ENCODE measurements around the gene SRP14. TPM values are rescaled to one million over a fixed set of nuclear protein-coding genes. Genes with fewer than 3 reads are reported as not detected.
A peak's percentile ranks its signal among the peaks of the same experiment; 100 is the strongest.

Gene SRP14
- total RNA-seq, 1 experiment from 2014 or later: 232 TPM

- Histone ChIP-seq H3K4me3 (ENCODE audit: low read length) (no peak overlapping the region), H3K79me2 (ENCODE audit: low read length) (no peaks in the 10 kb centered on the region), H3K9me3 (ENCODE audit: low read length) (no peaks in the 10 kb centered on the region), H2AFZ (ENCODE audit: low read length) (no peak overlapping the region), H3K27me3 (ENCODE audit: low read length) (no peaks in the 10 kb centered on the region), H3K36me3 (ENCODE audit: insufficient read depth, low read length) (no peaks in the 10 kb centered on the region), H4K20me1 (ENCODE audit: insufficient read depth, low read depth, low read length) (no peaks in the 10 kb centered on the region), H3K4me1 (ENCODE audit: low read length) (peaks cover 11% of the 10 kb centered on the region), H3K4me2 (ENCODE audit: low read depth, low read length, poor library complexity, severe bottlenecking) (no peak overlapping the region), H3K27ac (ENCODE audit: low read length) (no peak overlapping the region), H3K9me2 (replicated peaks; ENCODE audit: insufficient read depth, low read length) (no peaks in the 10 kb centered on the region), H3K9ac (ENCODE audit: low read length) (no peak overlapping the region)
- no peak for DNase-seq
These were observed 31.7 kb upstream of the SRP14 start for GRCh38 chr15:40070608-40071218.

- no peak for DNase-seq
- H2AFZ ChIP-seq (ENCODE audit: low read length): no peak overlapping the region
- H3K4me1 ChIP-seq (ENCODE audit: low read length): peaks cover 11% of the 10 kb centered on the region
- H3K9ac ChIP-seq (ENCODE audit: low read length): no peak overlapping the region
- H3K79me2 ChIP-seq (ENCODE audit: low read length): no peaks in the 10 kb centered on the region
- no peak overlapping the region for H3K4me3 ChIP-seq (ENCODE audit: low read length)
- no peaks in the 10 kb centered on the region for H3K9me3 ChIP-seq (ENCODE audit: low read length)
- no peaks in the 10 kb centered on the region for H3K36me3 ChIP-seq (ENCODE audit: insufficient read depth, low read length)
- H3K4me2 ChIP-seq (ENCODE audit: low read depth, low read length, poor library complexity, severe bottlenecking): no peak overlapping the region
- H3K27me3 ChIP-seq (ENCODE audit: low read length): no peaks in the 10 kb centered on the region
- no peaks in the 10 kb centered on the region for H3K9me2 ChIP-seq (replicated peaks; ENCODE audit: insufficient read depth, low read length)
- H3K27ac ChIP-seq (ENCODE audit: low read length): no peak overlapping the region
- H4K20me1 ChIP-seq (ENCODE audit: insufficient read depth, low read depth, low read length): no peaks in the 10 kb centered on the region
These were observed 31.2 kb upstream of the SRP14 start for GRCh38 chr15:40070166-40070557.

GRCh38 chr15:40069178-40070165 lies 30.5 kb upstream of the SRP14 start:
- no peaks in the 10 kb centered on the region for H3K27me3 ChIP-seq (ENCODE audit: low read length)
- no peaks in the 10 kb centered on the region for H3K9me3 ChIP-seq (ENCODE audit: low read length)
- H2AFZ ChIP-seq (ENCODE audit: low read length): no peak overlapping the region
- H4K20me1 ChIP-seq (ENCODE audit: insufficient read depth, low read depth, low read length): no peaks in the 10 kb centered on the region
- no peaks in the 10 kb centered on the region for H3K79me2 ChIP-seq (ENCODE audit: low read length)
- H3K36me3 ChIP-seq (ENCODE audit: insufficient read depth, low read length): no peaks in the 10 kb centered on the region
- peak overlapping the region; percentile 52 for H3K9ac ChIP-seq (ENCODE audit: low read length)
- H3K4me1 ChIP-seq (ENCODE audit: low read length): peaks cover 18% of the 10 kb centered on the region
- peak overlapping the region; percentile 67 for H3K4me2 ChIP-seq (ENCODE audit: low read depth, low read length, poor library complexity, severe bottlenecking)
- no peak overlapping the region for H3K27ac ChIP-seq (ENCODE audit: low read length)
- H3K4me3 ChIP-seq (ENCODE audit: low read length): peak overlapping the region; percentile 32; the same call in 1 of the 2 replicates
- no peaks in the 10 kb centered on the region for H3K9me2 ChIP-seq (replicated peaks; ENCODE audit: insufficient read depth, low read length)
- peak; percentile 64 for DNase-seq

GRCh38 chr15:40067921-40068624 lies 29.1 kb upstream of the SRP14 start:
- Histone ChIP-seq H3K36me3 (ENCODE audit: insufficient read depth, low read length) (no peaks in the 10 kb centered on the region), H3K9ac (ENCODE audit: low read length) (no peak overlapping the region), H4K20me1 (ENCODE audit: insufficient read depth, low read depth, low read length) (no peaks in the 10 kb centered on the region), H3K4me2 (ENCODE audit: low read depth, low read length, poor library complexity, severe bottlenecking) (no peak overlapping the region), H2AFZ (ENCODE audit: low read length) (no peak overlapping the region), H3K9me2 (replicated peaks; ENCODE audit: insufficient read depth, low read length) (no peaks in the 10 kb centered on the region), H3K9me3 (ENCODE audit: low read length) (no peaks in the 10 kb centered on the region), H3K4me3 (ENCODE audit: low read length) (no peak overlapping the region), H3K27ac (ENCODE audit: low read length) (no peak overlapping the region), H3K4me1 (ENCODE audit: low read length) (peaks cover 21% of the 10 kb centered on the region), H3K27me3 (ENCODE audit: low read length) (no peaks in the 10 kb centered on the region), H3K79me2 (ENCODE audit: low read length) (no peaks in the 10 kb centered on the region)
- DNase-seq: no peak

GRCh38 chr15:40066589-40066988 lies 27.6 kb upstream of the SRP14 start:
- DNase-seq: no peak
- H3K4me3 ChIP-seq (ENCODE audit: low read length): no peak overlapping the region
- H3K27me3 ChIP-seq (ENCODE audit: low read length): no peaks in the 10 kb centered on the region
- no peaks in the 10 kb centered on the region for H3K36me3 ChIP-seq (ENCODE audit: insufficient read depth, low read length)
- no peaks in the 10 kb centered on the region for H3K79me2 ChIP-seq (ENCODE audit: low read length)
- no peak overlapping the region for H3K27ac ChIP-seq (ENCODE audit: low read length)
- peaks cover 21% of the 10 kb centered on the region for H3K4me1 ChIP-seq (ENCODE audit: low read length)
- H3K4me2 ChIP-seq (ENCODE audit: low read depth, low read length, poor library complexity, severe bottlenecking): no peak overlapping the region
- no peak overlapping the region for H3K9ac ChIP-seq (ENCODE audit: low read length)
- no peak overlapping the region for H2AFZ ChIP-seq (ENCODE audit: low read length)
- H3K9me2 ChIP-seq (replicated peaks; ENCODE audit: insufficient read depth, low read length): no peaks in the 10 kb centered on the region
- H3K9me3 ChIP-seq (ENCODE audit: low read length): no peaks in the 10 kb centered on the region
- no peaks in the 10 kb centered on the region for H4K20me1 ChIP-seq (ENCODE audit: insufficient read depth, low read depth, low read length)

GRCh38 chr15:40065166-40065565 lies 26.2 kb upstream of the SRP14 start:
- no peak overlapping the region for H3K9ac ChIP-seq (ENCODE audit: low read length)
- no peaks in the 10 kb centered on the region for H3K79me2 ChIP-seq (ENCODE audit: low read length)
- peaks cover 21% of the 10 kb centered on the region for H3K4me1 ChIP-seq (ENCODE audit: low read length)
- no peak for DNase-seq
- H3K36me3 ChIP-seq (ENCODE audit: insufficient read depth, low read length): no peaks in the 10 kb centered on the region
- no peaks in the 10 kb centered on the region for H3K27me3 ChIP-seq (ENCODE audit: low read length)
- H4K20me1 ChIP-seq (ENCODE audit: insufficient read depth, low read depth, low read length): no peaks in the 10 kb centered on the region
- no peaks in the 10 kb centered on the region for H3K9me2 ChIP-seq (replicated peaks; ENCODE audit: insufficient read depth, low read length)
- no peaks in the 10 kb centered on the region for H3K9me3 ChIP-seq (ENCODE audit: low read length)
- H3K27ac ChIP-seq (ENCODE audit: low read length): no peak overlapping the region
- H2AFZ ChIP-seq (ENCODE audit: low read length): no peak overlapping the region
- no peak overlapping the region for H3K4me2 ChIP-seq (ENCODE audit: low read depth, low read length, poor library complexity, severe bottlenecking)
- H3K4me3 ChIP-seq (ENCODE audit: low read length): no peak overlapping the region

- H3K36me3 ChIP-seq (ENCODE audit: insufficient read depth, low read length): no peaks in the 10 kb centered on the region
- no peak overlapping the region for H3K9ac ChIP-seq (ENCODE audit: low read length)
- no peaks in the 10 kb centered on the region for H3K79me2 ChIP-seq (ENCODE audit: low read length)
- H3K9me2 ChIP-seq (replicated peaks; ENCODE audit: insufficient read depth, low read length): no peaks in the 10 kb centered on the region
- H3K27ac ChIP-seq (ENCODE audit: low read length): no peak overlapping the region
- H3K27me3 ChIP-seq (ENCODE audit: low read length): no peaks in the 10 kb centered on the region
- no peak overlapping the region for H2AFZ ChIP-seq (ENCODE audit: low read length)
- no peaks in the 10 kb centered on the region for H4K20me1 ChIP-seq (ENCODE audit: insufficient read depth, low read depth, low read length)
- H3K4me2 ChIP-seq (ENCODE audit: low read depth, low read length, poor library complexity, severe bottlenecking): no peak overlapping the region
- peaks cover 17% of the 10 kb centered on the region for H3K4me1 ChIP-seq (ENCODE audit: low read length)
- H3K4me3 ChIP-seq (ENCODE audit: low read length): no peak overlapping the region
- no peaks in the 10 kb centered on the region for H3K9me3 ChIP-seq (ENCODE audit: low read length)
- DNase-seq: no peak
These were observed 25.4 kb upstream of the SRP14 start for GRCh38 chr15:40064231-40064894.

All from Karpas-422 (cell line).